K562 (cell line): ENCODE data around the gene THEMIS. TPM values are rescaled to one million over a fixed set of nuclear protein-coding genes. Genes with fewer than 3 reads are reported as not detected.

Experiments
- ATAC-seq: fragments of 200-7000 bp; cut with Tn5 transposase; 3 replicates; pipeline ENCODE4 v1.9.1; 2020; ENCODE audit warnings: moderate library complexity
- BruUV-seq: library from RNA; stranded (reverse); fragments of 400-500 nt; replicated peaks from 2 replicates; lab custom pipeline; 2021; lab: Mats Ljungman, UMichigan
- CTCF ChIA-PET: fragments of 300-600 bp; formaldehyde crosslinking; extraction: SDS; loops from one replicate; lab custom pipeline; 2021; ENCODE audit warnings: low intra/inter-chr PET ratio; lab: Yijun Ruan, JAX
- POLR2A ChIA-PET: fragments of 300-600, 350-650 bp; sonication (Branson Sonifier 250); formaldehyde crosslinking; extraction: SDS; loops from one replicate; lab custom pipeline; 2021; ENCODE audit warnings: antibody characterized with exemption, inconsistent platforms; lab: Yijun Ruan, JAX
- DNase-seq, 4 experiments: peaks; one replicate each; pipeline versions ENCODE4 v3.0.0 to v3.0.0-alpha.2; 2011 to 2018; ENCODE audit warnings: low spot score in 3 of 4, mixed read lengths in 3 of 4; ENCODE audit errors: extremely low read depth in 1 of 4
- FAIRE-seq: peaks from 2 replicates; lab custom pipeline; 2011; peaks lifted over from hg19 to GRCh38; lab: Jason Lieb, UNC
- H2AFZ ChIP-seq: 2 replicates; pipeline ENCODE4 v1.6.0; 2011; ENCODE audit warnings: low read depth, low read length, control low read depth, inconsistent platforms
- H3K27ac ChIP-seq: fragments of 200-600 bp; 3 replicates; pipeline ENCODE4 v1.8.0; 2011; ENCODE audit warnings: low read depth, mild to moderate bottlenecking, control low read depth, inconsistent platforms, low read length, moderate library complexity, mixed read lengths; ENCODE audit errors: extremely low read depth
- H3K27me3 ChIP-seq, 2 experiments: fragments of 300-600 bp in 1 of 2; 2 replicates in 1 of 2; 3 replicates in 1 of 2; pipeline versions ENCODE4 v1.6.0 to v1.8.0; 2011; ENCODE audit warnings: inconsistent platforms in 2 of 2, low read length in 2 of 2, mild to moderate bottlenecking in 1 of 2, mixed read lengths in 1 of 2, moderate library complexity in 1 of 2; ENCODE audit not compliant: control insufficient read depth in 2 of 2, insufficient read depth in 2 of 2
- H3K36me3 ChIP-seq: fragments of 300-600 bp; 3 replicates; pipeline ENCODE4 v1.8.0; 2011; ENCODE audit warnings: mild to moderate bottlenecking, low read length, inconsistent platforms; ENCODE audit not compliant: control insufficient read depth, insufficient read depth
- H3K4me1 ChIP-seq, 2 experiments: fragments of 200-600 bp in 1 of 2; replicated peaks in 1 of 2; 2 replicates in 1 of 2; 3 replicates in 1 of 2; pipeline versions ENCODE4 v1.5.1 to v1.8.0; 2011; ENCODE audit warnings: inconsistent platforms in 2 of 2, low read length in 2 of 2, mild to moderate bottlenecking in 1 of 2, mixed read lengths in 1 of 2, moderate library complexity in 1 of 2; ENCODE audit not compliant: control insufficient read depth in 2 of 2, insufficient read depth in 2 of 2
- H3K4me2 ChIP-seq: 2 replicates; pipeline ENCODE4 v1.6.1; 2011; ENCODE audit warnings: low read length, control low read depth, inconsistent platforms, mixed read lengths; ENCODE audit not compliant: insufficient read depth
- H3K4me3 ChIP-seq: fragments of 200-600 bp; sonication (generic), shearing (Covaris generic); 2 replicates; pipeline ENCODE4 v1.5.1; 2016; ENCODE audit warnings: control low read depth, inconsistent platforms
- H3K79me2 ChIP-seq: fragments of 200-600 bp; 3 replicates; pipeline ENCODE4 v1.8.0; 2011; ENCODE audit warnings: low read length, inconsistent platforms; ENCODE audit not compliant: control insufficient read depth, insufficient read depth
- H3K9ac ChIP-seq, 2 experiments: 2 replicates each; pipeline versions ENCODE4 v1.6.0 to v1.6.1; 2011; ENCODE audit warnings: low read depth in 2 of 2, low read length in 2 of 2, control low read depth in 1 of 2, inconsistent platforms in 1 of 2, mild to moderate bottlenecking in 1 of 2, mixed read lengths in 1 of 2; ENCODE audit not compliant: insufficient read depth in 1 of 2
- H3K9me1 ChIP-seq: one replicate; pipeline ENCODE4 v1.6.0; 2011; ENCODE audit warnings: inconsistent platforms, mild to moderate bottlenecking, low read length, moderate library complexity; ENCODE audit not compliant: control insufficient read depth, insufficient read depth
- H3K9me3 ChIP-seq: replicated peaks from 2 replicates; pipeline ENCODE4 v1.5.1; 2011; ENCODE audit warnings: low read depth, low read length, inconsistent platforms; ENCODE audit not compliant: control insufficient read depth, insufficient read depth
- H4K20me1 ChIP-seq: replicated peaks from 2 replicates; pipeline ENCODE4 v1.6.1; 2011; ENCODE audit warnings: low read length, inconsistent platforms, mixed read lengths; ENCODE audit not compliant: control insufficient read depth, insufficient read depth
- ZNF717 ChIP-seq: fragments of 250-450 bp; sonication (Bioruptor Pico); IDR thresholded peaks from 2 replicates; pipeline ENCODE4 v1.5.0; 2021
- WGBS: fragments of 100-300 bp; shearing (Covaris generic); methylation state at CpG from one replicate; pipeline ENCODE4 v1.1.6; 2016; ENCODE audit warnings: low coverage, mixed read lengths; ENCODE audit not compliant: insufficient coverage; ENCODE audit errors: missing lambda C conversion rate; 5-methylcytosine and 5-hydroxymethylcytosine counted together
- in situ Hi-C: fragments of 300-500 bp; cut with MboI; formaldehyde crosslinking; loops from 4 replicates; pipeline ENCODE4 v1.15.0; 2018; ENCODE audit warnings: inconsistent platforms, mixed read lengths
- intact Hi-C: fragments of 100-400 bp; cut with micrococcal nuclease; formaldehyde crosslinking; loops from 2 replicates; pipeline ENCODE4 v1.14.2; 2022
- polyA plus RNA-seq, 8 experiments: library from polyadenylated mRNA; depleted of rRNA in 4 of 8; stranded (reverse) in 5 of 8; unstranded in 3 of 8; fragments of >200 nt; fragmentation: Nextera tagmentation in 2 of 8; fragmentation: Illumina TruSeq in 1 of 8; extraction: Ambion mirVana in 2 of 8; extraction: Trizol in 1 of 8; gene quantifications; 2 replicates each; pipeline versions ENCODE4 v1.2.1 to v1.2.3, GENCODE V29; 2011 to 2014; ENCODE audit warnings: inconsistent platforms in 1 of 8, missing spikeins in 1 of 8
- total RNA-seq, 7 experiments: library from RNA; depleted of rRNA in 6 of 7; stranded (reverse); fragments of >200 nt in 6 of 7; fragmentation: Illumina TruSeq in 2 of 7; extraction: Trizol in 2 of 7; gene quantifications; 2 replicates each; pipeline versions ENCODE4 v1.2.1 to v1.2.3, GENCODE V29; 2011 to 2021; ENCODE audit warnings: low replicate concordance in 1 of 7
- TF ChIP-seq, protein P1 (sequence below): sonication (generic); formaldehyde crosslinking; IDR thresholded peaks from 2 replicates; pipeline ENCODE4 v1.8.1; 2023; ENCODE audit warnings: missing genetic modification reagents, mild to moderate bottlenecking, borderline replicate concordance

Gene THEMIS
- total and polyA plus RNA-seq, 9 of the 15 experiments (the other 6 are each of a cell fraction or from before 2014, with no cell fraction given), result 0.09 TPM; not detected in 8

DNA sequence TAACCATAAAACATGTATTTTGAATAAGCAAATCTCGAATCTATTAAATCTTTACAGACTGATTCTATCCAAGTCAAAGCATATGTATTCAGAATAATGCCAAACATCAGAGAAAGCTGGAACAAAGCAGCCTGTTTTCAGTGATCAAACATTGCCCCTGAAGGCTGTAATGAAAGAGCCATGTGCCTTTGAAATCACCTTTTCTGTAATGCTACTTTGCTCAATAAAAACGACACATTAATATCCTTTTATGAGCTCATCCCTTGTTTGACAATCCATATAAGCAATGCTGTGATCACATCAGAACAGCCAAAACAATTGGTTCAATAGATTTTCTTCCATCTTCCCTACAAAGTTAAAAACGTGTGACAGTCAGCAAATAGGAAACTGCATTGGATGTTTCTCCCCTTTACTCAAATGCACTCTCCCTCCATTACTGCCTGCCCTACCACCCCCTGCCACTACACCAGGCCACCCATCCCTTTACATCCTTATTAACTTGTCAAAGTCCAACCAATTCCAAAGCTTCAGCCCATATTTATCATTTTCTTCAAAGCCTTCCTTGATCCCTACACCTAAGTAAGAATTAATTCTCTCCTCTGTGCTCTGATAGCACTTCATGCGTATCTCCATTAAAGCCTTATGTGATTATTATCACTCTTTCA is 42.0 kb downstream of the THEMIS start (continued):
- TF ChIP-seq, protein P1, sequence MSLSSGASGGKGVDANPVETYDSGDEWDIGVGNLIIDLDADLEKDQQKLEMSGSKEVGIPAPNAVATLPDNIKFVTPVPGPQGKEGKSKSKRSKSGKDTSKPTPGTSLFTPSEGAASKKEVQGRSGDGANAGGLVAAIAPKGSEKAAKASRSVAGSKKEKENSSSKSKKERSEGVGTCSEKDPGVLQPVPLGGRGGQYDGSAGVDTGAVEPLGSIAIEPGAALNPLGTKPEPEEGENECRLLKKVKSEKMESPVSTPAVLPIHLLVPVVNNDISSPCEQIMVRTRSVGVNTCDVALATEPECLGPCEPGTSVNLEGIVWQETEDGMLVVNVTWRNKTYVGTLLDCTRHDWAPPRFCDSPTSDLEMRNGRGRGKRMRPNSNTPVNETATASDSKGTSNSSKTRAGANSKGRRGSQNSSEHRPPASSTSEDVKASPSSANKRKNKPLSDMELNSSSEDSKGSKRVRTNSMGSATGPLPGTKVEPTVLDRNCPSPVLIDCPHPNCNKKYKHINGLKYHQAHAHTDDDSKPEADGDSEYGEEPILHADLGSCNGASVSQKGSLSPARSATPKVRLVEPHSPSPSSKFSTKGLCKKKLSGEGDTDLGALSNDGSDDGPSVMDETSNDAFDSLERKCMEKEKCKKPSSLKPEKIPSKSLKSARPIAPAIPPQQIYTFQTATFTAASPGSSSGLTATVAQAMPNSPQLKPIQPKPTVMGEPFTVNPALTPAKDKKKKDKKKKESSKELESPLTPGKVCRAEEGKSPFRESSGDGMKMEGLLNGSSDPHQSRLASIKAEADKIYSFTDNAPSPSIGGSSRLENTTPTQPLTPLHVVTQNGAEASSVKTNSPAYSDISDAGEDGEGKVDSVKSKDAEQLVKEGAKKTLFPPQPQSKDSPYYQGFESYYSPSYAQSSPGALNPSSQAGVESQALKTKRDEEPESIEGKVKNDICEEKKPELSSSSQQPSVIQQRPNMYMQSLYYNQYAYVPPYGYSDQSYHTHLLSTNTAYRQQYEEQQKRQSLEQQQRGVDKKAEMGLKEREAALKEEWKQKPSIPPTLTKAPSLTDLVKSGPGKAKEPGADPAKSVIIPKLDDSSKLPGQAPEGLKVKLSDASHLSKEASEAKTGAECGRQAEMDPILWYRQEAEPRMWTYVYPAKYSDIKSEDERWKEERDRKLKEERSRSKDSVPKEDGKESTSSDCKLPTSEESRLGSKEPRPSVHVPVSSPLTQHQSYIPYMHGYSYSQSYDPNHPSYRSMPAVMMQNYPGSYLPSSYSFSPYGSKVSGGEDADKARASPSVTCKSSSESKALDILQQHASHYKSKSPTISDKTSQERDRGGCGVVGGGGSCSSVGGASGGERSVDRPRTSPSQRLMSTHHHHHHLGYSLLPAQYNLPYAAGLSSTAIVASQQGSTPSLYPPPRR, result no peak

DNA sequence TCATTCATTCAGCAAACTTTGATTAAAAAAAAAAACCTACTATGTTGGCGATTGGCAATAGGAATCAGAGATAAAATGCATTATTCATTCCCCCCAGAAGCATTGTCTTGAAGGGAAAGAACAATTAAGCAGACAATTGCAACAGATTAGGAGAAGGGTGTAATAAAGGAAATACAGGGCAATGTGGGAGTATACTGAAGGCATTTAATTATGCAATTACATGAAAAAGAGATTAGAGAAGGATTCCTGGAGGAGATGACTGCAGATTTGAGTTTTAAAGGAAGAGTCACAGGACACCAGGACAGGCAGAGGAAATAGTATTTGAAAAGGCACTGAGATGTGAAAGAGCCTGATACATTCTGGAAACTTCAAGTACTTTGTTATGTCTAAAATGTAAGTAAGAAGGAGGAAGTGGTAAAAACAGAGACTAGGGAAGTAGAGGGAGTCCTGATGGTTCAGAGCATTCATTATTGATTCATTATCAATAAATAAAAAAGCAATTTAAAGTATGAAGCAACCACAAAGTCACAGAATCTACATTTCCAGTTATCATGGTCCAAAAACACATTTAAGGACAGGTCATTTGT is 43.7 kb downstream of the THEMIS start:
- FAIRE-seq, result no peak
- in situ Hi-C loops, result no loop called here
- whole genome bisulfite sequencing, result 0% methylated on average over 1 of the region's 1 CpG

More for the DNA sequence above, 43.7 kb downstream of the THEMIS start:
- H3K9ac ChIP-seq, result no peak overlapping the region
- no peaks in the 10 kb centered on the region for H3K79me2 ChIP-seq
- H3K27ac ChIP-seq, result no peak overlapping the region
- DNase-seq, result no peak
- H3K4me1 ChIP-seq, result no peaks in the 10 kb centered on the region
- no peak overlapping the region for H2AFZ ChIP-seq
- H3K9me1 ChIP-seq, result no peaks in the 10 kb centered on the region
- BruUV-seq, result no TSS peak
- no peak overlapping the region for H3K4me3 ChIP-seq
- no peak for TF ChIP-seq ZNF717 (CRISPR knock-in tag)
- TF ChIP-seq, all 486 proteins: peak for 0
- no peaks in the 10 kb centered on the region for H3K27me3 ChIP-seq
- H3K9me3 ChIP-seq, result no peaks in the 10 kb centered on the region; the same call in 1 of the 2 replicates
- H3K36me3 ChIP-seq, result no peaks in the 10 kb centered on the region
- intact Hi-C loops, result no loop called here
- no peak overlapping the region for H3K4me2 ChIP-seq
- H4K20me1 ChIP-seq, result no peaks in the 10 kb centered on the region
- no peak for ATAC-seq
- POLR2A ChIA-PET, result no interaction called here
- CTCF ChIA-PET, result no interaction called here
